Natural killer cell (primary cell): ENCODE measurements around the gene MYH8. TPM values are rescaled to one million over a fixed set of nuclear protein-coding genes. Genes with fewer than 3 reads are reported as not detected.

Source experiments
- ATAC-seq, 3 donors: fragments of 150-1000 bp in 2 of 3; fragments of 200-7000 bp in 1 of 3; cut with Tn5 transposase; 1 replicate in 1 of 3; 2 replicates in 2 of 3; pipeline ENCODE4 v1.10.0; 2021; ENCODE audit warnings: mild to moderate bottlenecking in 2 of 3, moderate library complexity in 2 of 3
- DNase-seq, 2 donors: peaks; one replicate each; pipeline versions ENCODE4 v3.0.0 to v3.0.0-alpha.2; 2013 to 2021; ENCODE audit warnings: mixed read lengths in 1 of 2
- H3K27ac ChIP-seq: one replicate; pipeline ENCODE4 v1.5.1; 2013; ENCODE audit warnings: mild to moderate bottlenecking, low read length
- H3K27me3 ChIP-seq: one replicate; pipeline ENCODE4 v1.6.1; 2013; ENCODE audit warnings: low read length; ENCODE audit not compliant: control insufficient read depth, insufficient read depth
- H3K36me3 ChIP-seq: one replicate; pipeline ENCODE4 v1.6.1; 2013; ENCODE audit warnings: low read length; ENCODE audit not compliant: control insufficient read depth, insufficient read depth
- H3K4me1 ChIP-seq: one replicate; pipeline ENCODE4 v1.6.1; 2013; ENCODE audit warnings: low read length; ENCODE audit not compliant: control insufficient read depth, insufficient read depth
- H3K4me3 ChIP-seq: one replicate; pipeline ENCODE4 v1.5.1; 2013; ENCODE audit warnings: low read length
- H3K9me3 ChIP-seq: one replicate; pipeline ENCODE4 v1.6.1; 2013; ENCODE audit warnings: low read length; ENCODE audit not compliant: control insufficient read depth, insufficient read depth
- H3K27ac Mint-ChIP-seq, 2 donors: one replicate each; pipeline ENCODE4 v1.8.0; 2022; ENCODE audit warnings: mild to moderate bottlenecking in 2 of 2, mixed read lengths in 2 of 2, moderate library complexity in 1 of 2
- H3K27me3 Mint-ChIP-seq, 2 donors: one replicate each; pipeline ENCODE4 v1.8.0; 2022; ENCODE audit warnings: low read depth in 2 of 2, mixed read lengths in 2 of 2
- H3K36me3 Mint-ChIP-seq: one replicate; pipeline ENCODE4 v1.8.0; 2022; ENCODE audit warnings: mixed read lengths
- H3K4me1 Mint-ChIP-seq, 2 donors: one replicate each; pipeline ENCODE4 v1.8.0; 2022; ENCODE audit warnings: mixed read lengths in 2 of 2
- H3K4me3 Mint-ChIP-seq: one replicate; pipeline ENCODE4 v1.8.0; 2022; ENCODE audit warnings: mild to moderate bottlenecking, moderate library complexity, mixed read lengths
- H3K9me3 Mint-ChIP-seq, 2 donors: one replicate each; pipeline ENCODE4 v1.8.0; 2022; ENCODE audit warnings: mixed read lengths in 2 of 2
- WGBS: methylation state at CpG from one replicate; pipeline ENCODE4 v1.1.7; 2013; ENCODE audit warnings: missing lambda C conversion rate; ENCODE audit not compliant: insufficient coverage; 5-methylcytosine and 5-hydroxymethylcytosine counted together
- intact Hi-C: fragments of 100-400 bp; cut with micrococcal nuclease; formaldehyde crosslinking; loops from one replicate; pipeline ENCODE4 v1.14.2; 2022
- total RNA-seq, 4 donors: library from RNA; stranded (reverse); fragments of 120-200 nt in 1 of 4; gene quantifications; one replicate each; pipeline versions ENCODE4 v1.2.3 to v1.2.4, GENCODE V29; 2013 to 2022
- TF ChIP-seq, protein P1 (sequence below): fragments of 200-600 bp; IDR thresholded peaks from one replicate; pipeline ENCODE4 v1.8.0; 2022; ENCODE audit warnings: antibody characterized with exemption

The MYH8 gene
- total RNA-seq, 3 donors from 2014 or later (not counting 1 experiment from before 2014, with no cell fraction given) = not detected

DNA sequence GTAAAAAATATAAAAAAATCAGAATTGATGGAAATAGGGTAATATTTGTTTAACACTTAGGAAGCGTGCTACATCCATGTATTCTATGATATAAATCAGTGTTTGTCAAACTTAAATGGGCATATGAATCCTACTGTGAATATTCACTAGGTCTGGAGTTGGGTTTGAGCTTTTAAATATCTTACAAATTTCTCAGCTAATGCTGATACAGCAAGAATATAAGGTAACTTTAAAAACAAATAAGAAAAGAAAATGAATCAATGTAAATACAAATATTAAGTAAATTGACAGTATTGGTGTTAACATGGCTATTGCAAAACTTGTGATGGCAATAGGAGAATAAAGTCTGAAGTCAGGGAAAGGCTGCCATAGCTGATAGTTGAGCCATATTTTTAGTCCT is 52.5 kb downstream of the MYH8 start:
- Mint-ChIP-seq H3K27me3 (peaks cover 15 to 29% of the 10 kb centered on the region in 2 donors), H3K4me1 (no peaks in the 10 kb centered on the region), H3K27ac (no peak overlapping the region), H3K9me3 (no peaks in the 10 kb centered on the region), H3K36me3 (no peaks in the 10 kb centered on the region), H3K4me3 (no peak overlapping the region)
- Histone ChIP-seq H3K27me3 (no peaks in the 10 kb centered on the region), H3K36me3 (no peaks in the 10 kb centered on the region), H3K4me1 (no peaks in the 10 kb centered on the region), H3K4me3 (no peak overlapping the region), H3K27ac (no peak overlapping the region), H3K9me3 (no peaks in the 10 kb centered on the region)
- no CpG with 5 or more reads among the region's 1 CpG for WGBS
- TF ChIP-seq, protein P1, sequence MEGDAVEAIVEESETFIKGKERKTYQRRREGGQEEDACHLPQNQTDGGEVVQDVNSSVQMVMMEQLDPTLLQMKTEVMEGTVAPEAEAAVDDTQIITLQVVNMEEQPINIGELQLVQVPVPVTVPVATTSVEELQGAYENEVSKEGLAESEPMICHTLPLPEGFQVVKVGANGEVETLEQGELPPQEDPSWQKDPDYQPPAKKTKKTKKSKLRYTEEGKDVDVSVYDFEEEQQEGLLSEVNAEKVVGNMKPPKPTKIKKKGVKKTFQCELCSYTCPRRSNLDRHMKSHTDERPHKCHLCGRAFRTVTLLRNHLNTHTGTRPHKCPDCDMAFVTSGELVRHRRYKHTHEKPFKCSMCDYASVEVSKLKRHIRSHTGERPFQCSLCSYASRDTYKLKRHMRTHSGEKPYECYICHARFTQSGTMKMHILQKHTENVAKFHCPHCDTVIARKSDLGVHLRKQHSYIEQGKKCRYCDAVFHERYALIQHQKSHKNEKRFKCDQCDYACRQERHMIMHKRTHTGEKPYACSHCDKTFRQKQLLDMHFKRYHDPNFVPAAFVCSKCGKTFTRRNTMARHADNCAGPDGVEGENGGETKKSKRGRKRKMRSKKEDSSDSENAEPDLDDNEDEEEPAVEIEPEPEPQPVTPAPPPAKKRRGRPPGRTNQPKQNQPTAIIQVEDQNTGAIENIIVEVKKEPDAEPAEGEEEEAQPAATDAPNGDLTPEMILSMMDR = no peak
- DNase-seq = no peak
- intact Hi-C loops = no loop called here
- ATAC-seq = no peak

DNA sequence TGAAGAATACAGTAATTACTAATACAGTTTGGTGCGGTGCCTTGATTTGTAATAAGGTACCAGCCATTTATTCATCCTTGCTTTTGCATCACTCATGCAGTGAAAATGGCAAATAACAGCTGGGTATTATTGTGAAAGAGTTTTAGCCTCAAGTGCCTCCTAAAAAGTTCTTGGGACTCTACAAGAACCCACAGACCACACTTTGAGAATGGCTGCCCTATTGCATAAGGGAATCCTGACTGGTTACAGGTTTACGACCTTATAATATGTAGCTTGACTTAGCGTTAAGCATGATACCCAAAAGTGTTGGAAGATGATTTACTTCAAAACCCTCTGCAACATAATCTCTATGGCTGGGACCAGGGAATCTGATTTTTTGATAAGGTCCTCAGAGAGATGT is 53.2 kb downstream of the MYH8 start:
- intact Hi-C loops = no loop called here
- no peaks in the 10 kb centered on the region for H3K27me3 ChIP-seq
- no peaks in the 10 kb centered on the region for H3K4me1 ChIP-seq
- no peaks in the 10 kb centered on the region for H3K9me3 Mint-ChIP-seq
- no peak overlapping the region for H3K27ac ChIP-seq
- no peaks in the 10 kb centered on the region for H3K4me1 Mint-ChIP-seq
- no peak overlapping the region for H3K4me3 Mint-ChIP-seq
- 83% methylated on average over 2 of the region's 3 CpGs for WGBS
- TF ChIP-seq, protein P1 = no peak
- no peak overlapping the region for H3K4me3 ChIP-seq
- DNase-seq (no peak), ATAC-seq (no peak)
- no peaks in the 10 kb centered on the region for H3K36me3 Mint-ChIP-seq
- H3K27ac Mint-ChIP-seq = no peak overlapping the region
- no peaks in the 10 kb centered on the region for H3K36me3 ChIP-seq
- no peaks in the 10 kb centered on the region for H3K9me3 ChIP-seq
- peaks cover 15 to 29% of the 10 kb centered on the region in 2 donors for H3K27me3 Mint-ChIP-seq

DNA sequence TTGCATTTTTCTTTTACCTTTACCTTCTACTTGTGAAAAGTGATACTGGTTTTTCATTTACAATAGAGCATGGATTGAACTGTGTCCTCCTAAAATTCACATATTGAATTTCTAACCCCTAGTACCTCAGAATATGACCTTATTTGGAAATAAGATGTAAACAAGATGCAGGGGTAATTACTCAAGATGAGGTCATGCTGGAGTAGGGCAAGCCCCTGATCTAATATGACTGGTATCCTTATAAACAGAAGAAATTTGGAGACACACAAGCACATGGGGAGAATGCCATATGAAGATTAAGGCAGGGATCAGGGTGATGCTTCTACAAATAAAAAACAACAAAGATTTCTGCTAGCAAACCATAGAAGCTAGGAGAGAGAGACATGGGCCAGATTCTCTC is 61.2 kb downstream of the MYH8 start:
- Histone ChIP-seq H3K4me1 (no peaks in the 10 kb centered on the region), H3K9me3 (no peaks in the 10 kb centered on the region), H3K4me3 (no peak overlapping the region), H3K27me3 (no peaks in the 10 kb centered on the region), H3K36me3 (no peaks in the 10 kb centered on the region), H3K27ac (no peak overlapping the region)
- ATAC-seq (no peak), DNase-seq (no peak)
- no peaks in the 10 kb centered on the region for H3K36me3 Mint-ChIP-seq
- no peaks in the 10 kb centered on the region for H3K4me1 Mint-ChIP-seq
- no peak overlapping the region for H3K27ac Mint-ChIP-seq
- H3K4me3 Mint-ChIP-seq = no peak overlapping the region
- H3K27me3 Mint-ChIP-seq = peaks cover 9 to 36% of the 10 kb centered on the region in 2 donors
- intact Hi-C loops = no loop called here
- TF ChIP-seq, protein P1 = no peak
- H3K9me3 Mint-ChIP-seq = no peaks in the 10 kb centered on the region

DNA sequence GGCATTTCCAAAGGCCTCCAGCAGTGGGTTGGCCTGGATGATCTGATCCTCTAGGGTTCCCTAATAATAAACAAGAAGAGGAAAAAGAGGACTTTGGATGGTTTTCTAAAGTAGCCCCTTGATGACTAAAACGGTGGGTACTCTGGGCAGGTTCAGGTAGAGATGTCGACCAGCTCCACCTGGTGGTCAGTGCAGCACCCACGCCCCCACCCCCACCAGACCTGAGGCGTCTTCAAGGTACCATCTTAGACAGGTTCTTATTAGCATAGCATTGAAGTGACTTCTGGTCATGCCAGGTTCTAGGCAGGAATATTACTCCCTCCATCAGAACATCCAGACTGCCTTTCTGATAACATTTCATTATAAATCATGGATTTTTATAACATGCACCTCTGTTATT is 64.0 kb downstream of the MYH8 start:
- H3K4me1 ChIP-seq = no peaks in the 10 kb centered on the region
- Mint-ChIP-seq H3K4me3 (no peak overlapping the region), H3K4me1 (no peaks in the 10 kb centered on the region), H3K27ac (no peak overlapping the region), H3K36me3 (no peaks in the 10 kb centered on the region), H3K9me3 (no peaks in the 10 kb centered on the region), H3K27me3 (peaks cover 9 to 41% of the 10 kb centered on the region in 2 donors)
- no peak overlapping the region for H3K27ac ChIP-seq
- DNase-seq (peak in 1 of 2 donors; percentile 44), ATAC-seq (peak in 2 of 3 donors; percentile 47 to 57)
- H3K4me3 ChIP-seq = no peak overlapping the region
- intact Hi-C loops = loop anchor here (2.0 kb wide), 1 partner anchor 433 kb away; no protein-coding TSS in a partner anchor
- TF ChIP-seq, protein P1 = peak; percentile 16
- H3K36me3 ChIP-seq = no peaks in the 10 kb centered on the region
- no peaks in the 10 kb centered on the region for H3K9me3 ChIP-seq
- WGBS = 6% methylated on average over 4 of the region's 4 CpGs
- H3K27me3 ChIP-seq = no peaks in the 10 kb centered on the region
